HG03469 (cell line): ENCODE data around the gene RBM19.

Experiments used
- ATAC-seq: cut with Tn5 transposase; IDR thresholded peaks from one replicate; pipeline ENCODE4 v1.9.1; 2021; ENCODE audit warnings: mild to moderate bottlenecking, moderate library complexity, moderate number of reproducible peaks; ENCODE audit not compliant: unreplicated experiment

RBM19 gene

DNA sequence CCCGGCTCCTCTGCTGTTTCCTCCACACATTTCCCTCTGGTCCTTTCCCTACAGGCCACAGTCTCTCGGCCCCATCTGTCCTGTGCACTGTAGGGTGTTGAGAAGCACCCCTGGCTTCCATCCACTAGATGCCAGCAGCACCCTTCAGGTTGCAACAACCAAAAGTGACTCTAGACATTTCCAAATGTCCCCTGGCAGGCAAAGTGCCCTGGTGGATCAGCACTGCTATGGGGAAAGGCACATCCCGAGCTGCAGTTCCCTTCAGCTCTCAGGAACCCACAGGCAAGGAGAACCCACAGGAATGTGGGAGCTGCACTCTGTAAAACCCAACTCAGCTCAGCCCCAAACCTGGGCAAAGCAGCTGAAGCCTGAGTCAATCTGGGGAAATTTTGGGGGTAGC is 77.0 kb downstream of the RBM19 start:
- no peak for ATAC-seq

DNA sequence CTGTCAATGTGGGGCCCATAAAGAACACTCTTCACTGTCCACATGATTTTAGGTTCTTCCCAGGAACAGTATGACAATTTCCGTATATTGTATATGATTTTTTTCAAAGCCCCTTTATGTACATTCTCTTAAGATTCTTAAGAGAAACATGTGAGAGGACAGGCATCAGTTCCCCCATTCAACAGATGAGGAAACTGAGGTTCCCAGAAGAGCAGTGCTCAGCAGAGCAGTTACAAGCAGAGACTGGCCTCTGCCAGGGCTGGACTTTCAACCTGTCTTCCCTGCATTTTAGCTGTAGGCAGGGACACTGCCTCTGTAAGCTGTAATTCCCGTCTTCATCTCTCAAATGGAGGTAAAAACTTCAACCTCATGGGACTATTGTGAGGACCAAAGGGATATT is 77.7 kb downstream of the RBM19 start:
- no peak for ATAC-seq

DNA sequence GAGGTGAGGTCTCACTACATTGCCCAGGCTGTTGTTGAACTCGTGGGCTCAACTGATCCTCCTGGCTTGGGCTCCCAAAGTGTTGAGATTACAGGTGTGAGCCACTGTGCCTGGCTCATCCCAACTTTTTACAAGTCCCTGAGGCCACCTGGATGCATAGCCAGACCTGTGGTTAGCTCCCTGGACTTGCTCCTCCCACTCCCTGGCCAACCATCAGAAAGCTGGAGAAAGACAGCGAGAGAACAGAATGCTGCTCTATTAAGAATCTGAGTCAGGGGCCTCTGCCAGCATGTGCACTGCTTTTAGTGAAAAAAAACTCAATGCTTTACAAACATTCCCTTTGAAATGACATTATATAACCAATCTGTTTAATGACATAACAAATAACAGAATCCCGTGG is 78.2 kb downstream of the RBM19 start:
- ATAC-seq, result no peak

GRCh38 chr12:113886721-113887120 is 79.4 kb downstream of the RBM19 start:
- ATAC-seq, result no peak

DNA sequence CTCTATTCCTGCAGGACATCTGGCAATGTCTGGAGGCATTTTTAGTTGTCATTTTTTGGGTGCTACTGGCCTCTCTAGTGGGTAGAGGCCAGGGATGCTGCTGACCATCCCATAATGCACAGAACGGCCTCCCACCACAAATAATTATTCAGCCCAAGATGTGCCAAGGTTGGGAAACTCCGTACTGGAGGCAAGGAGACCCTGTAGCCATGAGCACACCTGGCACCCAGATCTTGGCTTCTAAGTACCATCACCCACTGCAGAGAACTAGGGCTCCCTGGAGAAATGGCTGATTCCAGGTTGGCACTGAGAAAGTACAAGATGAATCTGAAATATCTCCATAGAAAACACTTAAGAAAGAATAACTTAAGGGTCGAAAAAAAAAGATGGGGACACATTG is 81.7 kb downstream of the RBM19 start:
- ATAC-seq, result no peak

DNA sequence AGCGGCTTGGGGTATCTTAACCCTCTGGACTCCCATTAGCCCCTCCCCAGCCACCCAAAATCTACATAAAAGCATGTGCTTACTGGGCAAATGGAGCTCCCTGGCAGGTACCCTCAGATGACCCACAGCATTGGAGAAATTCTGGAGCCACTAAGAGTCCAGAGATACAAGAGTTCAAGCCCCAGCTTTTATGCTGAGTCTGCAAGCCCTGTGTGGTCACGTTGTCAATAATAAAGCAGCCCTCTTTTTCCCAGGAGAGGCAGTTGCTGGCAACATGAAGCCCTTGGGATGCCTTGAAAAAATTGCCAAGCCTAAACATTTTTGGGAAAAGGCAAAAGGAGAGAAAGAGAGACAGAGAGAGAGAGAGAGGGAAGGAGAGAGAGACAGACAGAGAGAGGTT is 83.4 kb downstream of the RBM19 start:
- ATAC-seq, result no peak

DNA sequence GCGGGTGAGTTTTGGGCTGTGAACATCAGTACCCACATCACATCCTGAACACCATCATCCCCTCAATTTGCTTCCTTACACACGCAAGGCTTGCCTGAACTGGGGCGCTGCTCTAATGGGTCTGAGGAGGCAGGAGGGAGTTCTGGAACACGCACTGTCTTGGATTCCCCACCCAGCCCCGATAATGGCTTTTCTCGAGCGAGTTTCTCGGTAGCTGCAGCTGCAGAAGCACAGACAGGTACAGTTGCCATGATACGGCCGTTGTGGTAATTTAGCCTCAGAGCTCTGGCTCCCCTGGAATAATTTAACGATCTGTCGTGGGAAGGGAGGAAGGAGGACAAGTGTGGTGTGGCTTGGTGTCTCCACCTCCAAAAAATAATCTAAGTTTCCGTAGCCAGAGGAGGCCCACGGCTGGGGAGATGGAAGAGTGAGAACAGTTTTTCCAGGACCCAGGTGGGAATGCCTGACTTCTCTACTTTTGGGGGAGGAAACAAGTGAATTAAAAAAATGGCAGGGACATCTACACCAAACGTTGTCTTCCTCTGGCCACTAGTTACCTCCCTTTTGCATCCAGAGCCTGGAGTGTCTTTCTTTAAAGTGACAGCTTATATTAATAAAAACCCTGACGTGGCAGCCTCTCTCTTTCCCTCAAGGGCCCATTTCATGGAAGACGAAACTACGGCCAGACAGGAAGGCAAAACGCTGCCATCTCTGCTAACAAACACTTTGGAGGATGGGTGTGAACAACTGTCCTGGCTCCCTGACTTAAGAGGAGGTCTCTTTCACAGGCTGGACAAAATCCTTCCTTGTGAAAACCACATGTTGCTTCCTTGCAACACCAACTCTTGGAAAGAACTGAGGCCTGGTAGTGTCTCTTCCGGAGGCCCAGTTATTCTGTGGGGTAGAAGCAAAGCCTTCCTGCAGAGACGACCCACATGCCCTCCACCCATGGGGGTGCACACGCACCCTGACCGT is 84.8 kb downstream of the RBM19 start:
- no peak for ATAC-seq

- no peak for ATAC-seq
These were observed 85.8 kb downstream of the RBM19 start for GRCh38 chr12:113880326-113880725.

DNA sequence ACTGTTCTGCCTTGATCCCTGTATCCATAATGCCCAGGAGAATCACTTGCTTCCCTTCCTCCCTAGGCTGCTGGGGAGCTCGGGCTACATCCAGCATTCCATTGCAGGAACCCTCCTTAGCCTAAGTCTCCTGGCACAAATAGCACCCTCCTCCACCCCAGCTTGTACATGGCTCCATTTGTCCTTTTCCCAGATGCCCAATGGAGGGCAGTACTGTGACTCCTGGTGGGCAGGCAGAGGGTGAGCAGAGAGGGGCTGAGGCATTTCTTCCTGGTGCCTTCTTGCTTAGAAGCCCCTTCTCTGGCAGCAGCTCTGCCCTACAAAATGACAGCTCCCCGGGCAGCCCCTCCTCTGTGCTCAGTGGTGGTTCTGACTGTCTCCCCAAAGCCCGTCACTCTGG is 86.5 kb downstream of the RBM19 start:
- ATAC-seq, result no peak

- ATAC-seq, result no peak
These were observed 88.5 kb downstream of the RBM19 start for GRCh38 chr12:113877607-113878006.

- ATAC-seq, result no peak
These were observed 90.0 kb downstream of the RBM19 start for GRCh38 chr12:113876160-113876559.

DNA sequence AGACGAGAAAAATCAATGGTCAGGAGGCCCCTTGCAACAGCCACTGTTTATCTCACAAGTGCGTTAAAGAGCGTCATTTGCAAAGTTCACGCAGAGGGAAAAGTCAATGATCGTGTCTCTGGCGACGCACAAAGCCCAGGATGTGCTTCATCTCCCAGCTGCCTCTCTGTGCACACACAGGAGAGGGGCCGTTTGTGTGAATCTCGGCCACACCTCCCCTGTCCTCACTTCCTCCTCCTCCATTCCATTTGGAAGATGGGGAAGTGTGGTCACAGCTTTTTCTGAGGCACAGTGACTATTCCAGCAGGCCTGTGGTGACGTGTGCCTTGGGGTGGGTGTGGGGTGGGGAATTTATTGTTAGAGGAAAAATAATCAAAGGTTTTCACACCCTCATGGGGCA is 90.4 kb downstream of the RBM19 start:
- ATAC-seq, result no peak

DNA sequence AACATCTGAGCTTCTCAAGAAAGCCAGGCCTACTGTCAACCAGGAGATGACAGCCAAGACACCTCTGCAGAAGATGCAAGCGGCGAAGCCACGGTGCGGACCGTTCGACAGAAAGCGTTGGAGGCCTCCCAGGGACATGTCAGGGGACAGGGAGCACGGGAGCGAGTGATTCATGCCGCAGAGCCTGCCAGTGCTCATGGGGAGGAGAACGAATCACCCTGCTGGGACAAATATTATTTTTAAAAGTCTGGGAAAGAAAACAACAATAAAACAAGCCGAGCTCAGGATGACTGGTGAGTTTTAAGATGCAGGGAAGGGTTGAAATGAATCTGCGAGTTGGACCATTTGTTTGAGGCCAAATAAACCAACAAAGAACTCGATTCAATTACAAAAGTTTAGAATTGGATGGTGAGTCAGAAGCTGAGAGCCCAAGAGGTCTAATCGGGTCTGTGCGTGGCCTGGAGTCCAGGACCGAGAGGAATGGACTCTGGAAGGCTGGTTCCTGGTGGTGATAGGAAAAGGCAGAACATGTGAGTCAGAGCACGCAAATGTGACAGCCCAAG is 91.0 kb downstream of the RBM19 start:
- ATAC-seq, result no peak

DNA sequence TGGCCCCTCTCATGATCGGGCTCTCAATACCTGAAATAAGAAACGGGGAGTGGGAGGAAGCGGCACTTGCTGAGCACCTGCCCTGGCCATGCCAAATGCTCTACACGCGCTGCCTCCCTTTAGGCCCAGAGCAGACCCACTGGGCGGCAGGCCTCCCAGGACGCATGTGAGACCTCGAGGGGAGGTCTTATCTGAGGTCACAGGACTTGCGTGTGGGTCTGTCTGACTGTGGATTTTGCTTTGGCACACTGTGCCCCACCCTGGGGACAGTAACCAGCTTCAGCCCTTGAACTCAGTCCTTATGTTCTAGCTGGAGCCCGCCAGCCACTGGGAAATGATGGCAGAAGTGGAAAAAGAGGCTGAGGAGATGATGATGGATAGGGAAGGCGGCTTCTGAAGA is 91.8 kb downstream of the RBM19 start:
- no peak for ATAC-seq

DNA sequence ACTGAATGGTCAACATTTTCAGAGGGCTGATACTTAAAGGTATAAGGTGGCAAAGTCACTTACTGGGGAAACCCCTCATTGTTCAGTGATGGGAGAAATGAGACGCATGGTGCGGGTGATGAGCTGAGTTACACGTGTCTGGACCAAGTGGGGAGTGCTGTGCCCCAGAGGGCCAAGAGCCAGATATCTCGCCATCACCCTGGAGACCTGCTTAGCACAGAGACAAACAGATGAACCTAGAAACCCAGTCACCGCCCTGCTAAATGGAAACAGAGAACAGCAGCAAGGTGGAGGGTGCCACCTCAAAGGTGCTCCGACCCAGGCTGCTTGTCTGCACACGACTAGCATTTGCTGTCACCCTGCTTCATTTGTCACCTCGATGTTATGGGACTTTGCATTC is 92.4 kb downstream of the RBM19 start:
- ATAC-seq, result no peak

GRCh38 chr12:113870890-113871289 is 95.2 kb downstream of the RBM19 start:
- no peak for ATAC-seq

- ATAC-seq, result no peak
These were observed 96.1 kb downstream of the RBM19 start for GRCh38 chr12:113870035-113870434.

DNA sequence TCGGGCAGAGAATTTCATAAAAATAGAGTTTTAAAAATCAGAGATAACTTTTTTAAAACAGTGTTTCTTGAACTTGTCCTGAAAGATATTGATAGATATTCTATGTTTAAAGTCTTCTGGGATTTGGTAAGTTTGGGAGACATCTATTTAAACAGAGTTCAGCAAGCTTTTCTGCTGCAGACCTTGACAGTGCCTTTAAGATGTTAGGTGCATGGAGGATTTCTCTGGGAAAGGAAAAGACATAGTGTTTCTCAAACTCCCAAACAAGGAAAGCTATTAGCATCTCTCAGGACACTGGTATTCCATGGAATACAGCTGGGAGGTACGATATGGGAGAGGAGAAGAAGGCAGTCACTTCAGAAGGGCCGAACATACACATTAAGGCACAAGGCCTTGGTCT is 97.8 kb downstream of the RBM19 start:
- no peak for ATAC-seq

- no peak for ATAC-seq
These were observed 98.9 kb downstream of the RBM19 start for GRCh38 chr12:113867258-113867657.

GRCh38 chr12:113866496-113866895 is 99.6 kb downstream of the RBM19 start:
- no peak for ATAC-seq

DNA sequence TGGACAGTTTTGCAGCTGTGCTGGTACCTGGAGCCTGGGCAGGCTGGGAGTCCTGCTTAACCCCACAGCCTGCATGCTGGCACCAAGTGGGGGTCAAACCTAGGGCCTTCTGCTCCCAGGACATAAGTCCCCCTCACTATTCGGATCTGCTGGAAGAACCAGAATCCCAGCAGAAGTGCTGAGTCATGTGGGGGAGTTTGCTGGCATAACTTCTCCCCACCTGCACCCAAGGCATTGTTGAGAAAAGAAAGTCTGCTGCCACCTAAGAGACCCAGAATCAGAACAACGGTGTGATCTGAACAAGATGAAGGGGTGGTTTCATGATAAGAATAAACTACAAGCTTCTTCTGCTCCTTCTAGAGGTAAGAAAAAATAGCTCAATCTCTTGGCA is 102.7 kb downstream of the RBM19 start:
- no peak for ATAC-seq
